ENCODE data around the gene GLCE. TPM values are rescaled to one million over a fixed set of nuclear protein-coding genes. Genes with fewer than 3 reads are reported as not detected.
A peak's percentile ranks its signal among the peaks of the same experiment; 100 is the strongest.

The GLCE gene
- total RNA-seq, 1 donor from 2014 or later: 23.8 TPM

GRCh38 chr15:69194025-69194827 is 33.8 kb downstream of the GLCE start:
- H3K27ac ChIP-seq: no peak overlapping the region

GRCh38 chr15:69194854-69195253 is 34.4 kb downstream of the GLCE start:
- TF ChIP-seq CTCF (IDR thresholded peaks at IDR 0.05): no peak
- peaks cover 8% of the 10 kb centered on the region for H3K4me1 ChIP-seq
- no peak overlapping the region for H3K27ac ChIP-seq
- ATAC-seq (no peak), DNase-seq (no peak)
- H3K36me3 ChIP-seq: no peaks in the 10 kb centered on the region
- no peak overlapping the region for H3K4me3 ChIP-seq
- no peaks in the 10 kb centered on the region for H3K27me3 ChIP-seq
- intact Hi-C loops (cut with DNase I): no loop called here
- no peaks in the 10 kb centered on the region for H3K9me3 ChIP-seq

More at GRCh38 chr15:69194025-69194827, 33.8 kb downstream of the GLCE start:
- no peak for DNase-seq
- Histone ChIP-seq H3K9me3 (no peaks in the 10 kb centered on the region), H3K4me3 (no peak overlapping the region), H3K4me1 (peaks cover 8% of the 10 kb centered on the region), H3K27me3 (no peaks in the 10 kb centered on the region), H3K36me3 (no peaks in the 10 kb centered on the region)
- intact Hi-C loops (cut with DNase I): no loop called here
- no peak for ATAC-seq
- TF ChIP-seq CTCF (IDR thresholded peaks at IDR 0.05): no peak

GRCh38 chr15:69200832-69201745 is 40.7 kb downstream of the GLCE start:
- ATAC-seq (peak; percentile 73), DNase-seq (no peak)
- Histone ChIP-seq H3K4me1 (peaks cover 8% of the 10 kb centered on the region), H3K9me3 (no peaks in the 10 kb centered on the region), H3K36me3 (no peaks in the 10 kb centered on the region), H3K27me3 (no peaks in the 10 kb centered on the region), H3K27ac (no peak overlapping the region), H3K4me3 (no peak overlapping the region)
- intact Hi-C loops (cut with DNase I): no loop called here
- TF ChIP-seq CTCF (IDR thresholded peaks at IDR 0.05): no peak

GRCh38 chr15:69206079-69206478 is 45.6 kb downstream of the GLCE start:
- no peak for DNase-seq
- Histone ChIP-seq H3K4me3 (no peak overlapping the region), H3K27me3 (no peaks in the 10 kb centered on the region), H3K36me3 (no peaks in the 10 kb centered on the region), H3K4me1 (no peaks in the 10 kb centered on the region), H3K27ac (no peak overlapping the region), H3K9me3 (no peaks in the 10 kb centered on the region)
- intact Hi-C loops (cut with DNase I): no loop called here
- no peak for TF ChIP-seq CTCF (IDR thresholded peaks at IDR 0.05)
- no peak for ATAC-seq

- intact Hi-C loops (cut with DNase I): no loop called here
- Histone ChIP-seq H3K27me3 (no peaks in the 10 kb centered on the region), H3K4me3 (no peak overlapping the region), H3K4me1 (no peaks in the 10 kb centered on the region), H3K36me3 (no peaks in the 10 kb centered on the region), H3K9me3 (no peaks in the 10 kb centered on the region), H3K27ac (no peak overlapping the region)
- ATAC-seq (no peak), DNase-seq (no peak)
- no peak for TF ChIP-seq CTCF (IDR thresholded peaks at IDR 0.05)
Observed at GRCh38 chr15:69209661-69210060, 49.2 kb downstream of the GLCE start.
